DMS114 treated with DMSO at 0.1 percent for 48 hours (cell line): ENCODE data around the gene ZIC2.
"Not testable (repeated sequence)": the region's sequence is repeated elsewhere in the genome, so short reads cannot be mapped to it uniquely, and the experiment has no call there.

Experiments used
- DNase-seq: peaks from one replicate; lab custom pipeline; 2025; ENCODE audit not compliant: unreplicated experiment; lab: John Stamatoyannopoulos, UW

Gene ZIC2

GRCh38 chr13:99998261-99998660 is 16.7 kb downstream of the ZIC2 start:
- DNase-seq = no peak

GRCh38 chr13:100014621-100015020 is 33.0 kb downstream of the ZIC2 start:
- no peak for DNase-seq

GRCh38 chr13:100019780-100020356 is 38.3 kb downstream of the ZIC2 start:
- DNase-seq = no peak

GRCh38 chr13:100022798-100023197 is 41.2 kb downstream of the ZIC2 start:
- DNase-seq = no peak

GRCh38 chr13:100024023-100024422 is 42.4 kb downstream of the ZIC2 start:
- DNase-seq = no peak

GRCh38 chr13:100029933-100030332 is 48.3 kb downstream of the ZIC2 start:
- no peak for DNase-seq

- DNase-seq = not testable (repeated sequence)
Measured at GRCh38 chr13:100032642-100033041, 51.1 kb downstream of the ZIC2 start.

GRCh38 chr13:100035936-100036335 is 54.4 kb downstream of the ZIC2 start:
- no peak for DNase-seq
